Measurements from ENCODE around the gene CRISP1. TPM values are rescaled to one million over a fixed set of nuclear protein-coding genes. Genes with fewer than 3 reads are reported as not detected.

CRISP1 gene, protein sequence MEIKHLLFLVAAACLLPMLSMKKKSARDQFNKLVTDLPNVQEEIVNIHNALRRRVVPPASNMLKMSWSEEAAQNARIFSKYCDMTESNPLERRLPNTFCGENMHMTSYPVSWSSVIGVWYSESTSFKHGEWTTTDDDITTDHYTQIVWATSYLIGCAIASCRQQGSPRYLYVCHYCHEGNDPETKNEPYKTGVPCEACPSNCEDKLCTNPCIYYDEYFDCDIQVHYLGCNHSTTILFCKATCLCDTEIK
- not detected in 2 replicates for total RNA-seq

DNA sequence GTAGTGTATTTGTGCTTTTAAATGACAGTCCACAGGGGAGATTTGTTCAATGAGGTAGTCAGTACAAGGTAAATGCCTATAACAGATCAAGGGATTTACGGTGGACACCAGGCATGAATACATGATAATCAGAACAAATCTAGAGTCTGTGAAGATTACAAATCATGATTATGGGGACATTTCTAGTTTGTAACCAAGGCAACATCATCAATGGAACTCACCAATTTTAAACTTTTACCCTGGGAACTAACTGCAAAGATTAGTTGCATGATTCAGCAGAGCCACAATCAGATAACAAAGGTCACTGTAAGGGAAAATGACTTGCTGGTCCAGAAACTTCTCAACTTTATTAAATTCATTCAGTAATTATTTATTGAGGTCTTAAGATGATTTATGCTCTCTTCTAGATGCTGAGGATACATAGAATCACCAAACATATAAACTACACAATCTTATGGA is at the start of gene CRISP1:
Gene CRISP1 (minus strand): TSS at position 51 of the 459 bp plus-strand sequence. CDS start 9,135 bp downstream, outside the sequence.
- H3K36me3 ChIP-seq (ENCODE audit: control insufficient read depth, insufficient read depth, low read length) = no peaks in the 10 kb centered on the region

DNA sequence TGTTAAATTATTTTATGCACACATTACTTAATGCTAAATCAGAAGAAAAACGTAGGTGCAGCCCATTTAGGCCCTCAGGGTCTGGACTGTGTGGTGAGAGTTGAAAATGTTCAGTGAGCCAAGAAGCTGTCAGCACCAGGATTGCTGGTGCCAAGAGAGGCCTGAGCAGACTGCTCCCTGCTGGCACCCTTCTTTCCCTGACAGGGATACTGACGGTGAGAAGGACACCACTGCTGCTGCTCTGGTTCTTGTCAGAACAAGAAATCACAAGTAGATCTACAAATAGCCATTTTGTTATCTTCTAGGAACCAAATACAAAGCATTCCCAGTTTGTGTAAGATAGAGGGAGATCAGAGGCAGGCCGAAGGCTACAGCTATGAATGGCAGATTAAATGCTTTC is 48.7 kb upstream of the CRISP1 start:
- TF ChIP-seq, protein P1, sequence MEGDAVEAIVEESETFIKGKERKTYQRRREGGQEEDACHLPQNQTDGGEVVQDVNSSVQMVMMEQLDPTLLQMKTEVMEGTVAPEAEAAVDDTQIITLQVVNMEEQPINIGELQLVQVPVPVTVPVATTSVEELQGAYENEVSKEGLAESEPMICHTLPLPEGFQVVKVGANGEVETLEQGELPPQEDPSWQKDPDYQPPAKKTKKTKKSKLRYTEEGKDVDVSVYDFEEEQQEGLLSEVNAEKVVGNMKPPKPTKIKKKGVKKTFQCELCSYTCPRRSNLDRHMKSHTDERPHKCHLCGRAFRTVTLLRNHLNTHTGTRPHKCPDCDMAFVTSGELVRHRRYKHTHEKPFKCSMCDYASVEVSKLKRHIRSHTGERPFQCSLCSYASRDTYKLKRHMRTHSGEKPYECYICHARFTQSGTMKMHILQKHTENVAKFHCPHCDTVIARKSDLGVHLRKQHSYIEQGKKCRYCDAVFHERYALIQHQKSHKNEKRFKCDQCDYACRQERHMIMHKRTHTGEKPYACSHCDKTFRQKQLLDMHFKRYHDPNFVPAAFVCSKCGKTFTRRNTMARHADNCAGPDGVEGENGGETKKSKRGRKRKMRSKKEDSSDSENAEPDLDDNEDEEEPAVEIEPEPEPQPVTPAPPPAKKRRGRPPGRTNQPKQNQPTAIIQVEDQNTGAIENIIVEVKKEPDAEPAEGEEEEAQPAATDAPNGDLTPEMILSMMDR (IDR thresholded peaks at IDR 0.05; ENCODE audit: insufficient read depth, low read length, severe bottlenecking) = peak; percentile 42
- peak; percentile 76 for DNase-seq (ENCODE audit: low read depth)
- no peak overlapping the region for H3K4me3 ChIP-seq (ENCODE audit: low read depth, low read length)
- FAIRE-seq = no peak
- no peaks in the 10 kb centered on the region for H3K27me3 ChIP-seq (ENCODE audit: control insufficient read depth, insufficient read depth, low read length)
- no peaks in the 10 kb centered on the region for H3K36me3 ChIP-seq (ENCODE audit: control insufficient read depth, insufficient read depth, low read length)

More for the DNA sequence above, at the start of gene CRISP1:
- Histone ChIP-seq H3K4me3 (ENCODE audit: low read depth, low read length) (no peak within 1 kb of the TSS), H3K27me3 (ENCODE audit: control insufficient read depth, insufficient read depth, low read length) (no peaks in the 10 kb centered on the region)
- TF ChIP-seq, protein P1 (IDR thresholded peaks at IDR 0.05; ENCODE audit: insufficient read depth, low read length, severe bottlenecking) = no peak
- FAIRE-seq = no peak
- DNase-seq (ENCODE audit: low read depth) = no peak

DNA sequence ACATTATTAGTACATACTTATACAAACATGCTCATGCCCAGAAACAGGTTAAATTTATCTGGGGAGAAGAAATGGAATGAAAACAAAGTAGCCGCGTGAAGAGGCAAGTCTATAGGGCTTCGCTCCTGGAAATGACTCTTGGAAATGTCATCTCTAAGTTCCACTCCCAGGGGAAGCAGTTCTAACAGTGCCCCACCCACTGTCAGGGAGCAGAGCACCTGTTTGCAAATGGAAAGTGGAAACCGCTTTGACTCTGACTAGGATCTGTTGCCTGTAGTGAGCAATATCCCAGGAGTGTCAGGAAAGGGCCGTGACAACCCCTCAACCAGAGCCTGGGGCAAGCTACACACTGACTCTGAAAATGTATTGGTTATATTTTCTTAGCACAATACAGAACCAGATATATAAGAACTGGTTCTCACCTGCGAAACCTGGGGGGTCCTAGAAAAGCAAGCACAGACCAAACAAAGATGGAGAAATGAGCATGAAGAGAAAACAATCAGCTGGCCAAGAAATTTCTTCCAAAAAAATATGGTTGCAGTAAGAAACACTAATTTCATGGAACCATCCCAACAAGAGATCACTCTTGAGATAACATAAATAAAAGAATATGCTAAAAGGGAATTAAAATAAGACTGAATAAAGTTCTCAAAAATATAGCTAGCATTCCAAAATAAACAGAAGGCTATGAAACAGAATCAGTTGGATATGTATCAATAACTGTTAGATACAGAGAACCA is 47.5 kb upstream of the CRISP1 start:
- TF ChIP-seq, protein P1 (IDR thresholded peaks at IDR 0.05; ENCODE audit: insufficient read depth, low read length, severe bottlenecking) = no peak
- DNase-seq (ENCODE audit: low read depth) (peak; percentile 53), FAIRE-seq (no peak)
- H3K27me3 ChIP-seq (ENCODE audit: control insufficient read depth, insufficient read depth, low read length) = no peaks in the 10 kb centered on the region
- H3K4me3 ChIP-seq (ENCODE audit: low read depth, low read length) = no peak overlapping the region
- no peaks in the 10 kb centered on the region for H3K36me3 ChIP-seq (ENCODE audit: control insufficient read depth, insufficient read depth, low read length)

DNA sequence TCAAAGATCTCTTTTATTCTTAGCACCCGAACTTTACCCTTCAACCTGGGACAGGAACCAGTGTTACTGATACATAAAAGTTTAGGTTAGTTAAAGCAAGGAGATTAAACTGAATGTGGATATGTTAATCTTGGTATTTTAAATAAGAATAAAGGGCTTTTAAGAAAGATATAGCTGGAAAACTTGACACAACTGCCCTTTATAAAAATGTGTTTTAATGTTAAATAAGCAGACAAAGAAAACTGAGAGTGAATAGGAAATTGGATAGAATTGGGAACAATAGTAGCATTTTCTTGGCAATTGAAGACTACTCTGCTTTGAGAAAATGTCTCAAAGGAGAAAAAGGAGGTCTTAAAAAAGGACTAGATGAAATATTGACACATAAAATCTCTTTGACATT is 45.9 kb upstream of the CRISP1 start:
- FAIRE-seq (no peak), DNase-seq (ENCODE audit: low read depth) (no peak)
- TF ChIP-seq, protein P1 (IDR thresholded peaks at IDR 0.05; ENCODE audit: insufficient read depth, low read length, severe bottlenecking) = no peak
- Histone ChIP-seq H3K36me3 (ENCODE audit: control insufficient read depth, insufficient read depth, low read length) (no peaks in the 10 kb centered on the region), H3K27me3 (ENCODE audit: control insufficient read depth, insufficient read depth, low read length) (no peaks in the 10 kb centered on the region), H3K4me3 (ENCODE audit: low read depth, low read length) (no peak overlapping the region)

DNA sequence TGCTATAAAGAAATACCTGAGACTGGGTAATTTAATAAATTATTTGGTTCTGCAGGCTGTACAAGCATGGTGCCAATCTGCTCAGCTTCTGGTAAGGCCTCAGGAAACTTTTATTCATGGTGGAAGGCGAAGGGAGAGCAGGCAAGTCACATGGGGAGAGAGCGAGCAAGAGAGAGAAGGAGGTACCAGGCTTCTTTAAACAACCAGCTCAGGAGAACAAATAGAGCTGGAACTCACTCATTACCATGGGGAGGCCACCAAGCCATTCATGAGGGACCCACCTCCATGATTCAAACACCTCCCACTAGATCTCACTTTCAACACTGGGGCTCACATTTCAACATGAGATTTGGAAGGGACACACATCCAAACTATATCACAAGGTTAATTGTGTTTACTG is 44.9 kb upstream of the CRISP1 start:
- FAIRE-seq (no peak), DNase-seq (ENCODE audit: low read depth) (no peak)
- no peak overlapping the region for H3K4me3 ChIP-seq (ENCODE audit: low read depth, low read length)
- no peaks in the 10 kb centered on the region for H3K36me3 ChIP-seq (ENCODE audit: control insufficient read depth, insufficient read depth, low read length)
- TF ChIP-seq, protein P1 (IDR thresholded peaks at IDR 0.05; ENCODE audit: insufficient read depth, low read length, severe bottlenecking) = no peak
- no peaks in the 10 kb centered on the region for H3K27me3 ChIP-seq (ENCODE audit: control insufficient read depth, insufficient read depth, low read length)

Data from bronchial epithelial cell (primary cell).